Measurements from ENCODE around the gene CLNK. TPM values are rescaled to one million over a fixed set of nuclear protein-coding genes. Genes with fewer than 3 reads are reported as not detected.
A peak's percentile ranks its signal among the peaks of the same experiment; 100 is the strongest.

The CLNK gene
- total RNA-seq, 1 donor from 2014 or later: not detected

- peak; percentile 6 to 33 for DNase-seq (ENCODE audit: low read depth in 2 of 2)
These were observed 226.4 kb downstream of the CLNK start for GRCh38 chr4:10458177-10458576.

DNA sequence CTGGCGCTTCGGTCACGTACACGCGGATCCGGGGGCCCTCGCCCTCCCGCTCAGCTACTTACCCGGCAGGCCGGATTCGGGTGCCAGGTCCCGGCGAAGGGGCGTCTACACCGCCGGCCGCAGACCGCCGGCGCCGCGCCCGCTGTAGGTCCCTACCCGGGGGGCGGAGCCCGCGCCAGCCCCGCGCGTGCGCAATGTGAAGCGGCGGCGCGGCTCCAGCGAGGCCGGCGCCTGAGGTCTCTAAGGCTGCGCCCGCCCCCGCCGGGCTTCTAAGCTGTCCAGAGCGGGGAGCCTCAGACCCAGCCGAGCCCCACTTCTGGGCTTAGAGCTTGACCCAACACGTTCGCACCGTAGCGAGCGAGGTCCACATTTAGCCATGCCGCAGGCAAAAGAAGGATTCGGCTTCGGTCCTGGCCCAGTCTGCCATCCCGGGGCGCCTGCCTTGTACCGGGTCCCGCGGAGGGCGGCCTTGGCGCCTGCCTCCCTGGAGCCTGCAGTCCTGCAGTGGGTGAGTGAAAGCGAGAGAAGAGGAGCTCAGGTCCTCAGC, 227.2 kb downstream of the CLNK start, which contains the start of gene ZNF518B:
Gene ZNF518B (minus strand): TSS at position 172 of the 547 bp plus-strand sequence. CDS start 11,098 bp downstream, outside the sequence.
- peak; percentile 68 to 79 for DNase-seq (ENCODE audit: low read depth in 2 of 2)

GRCh38 chr4:10456595-10457254, 227.8 kb downstream of the CLNK start:
- peak; percentile 62 to 65 for DNase-seq (ENCODE audit: low read depth in 2 of 2)

DNA sequence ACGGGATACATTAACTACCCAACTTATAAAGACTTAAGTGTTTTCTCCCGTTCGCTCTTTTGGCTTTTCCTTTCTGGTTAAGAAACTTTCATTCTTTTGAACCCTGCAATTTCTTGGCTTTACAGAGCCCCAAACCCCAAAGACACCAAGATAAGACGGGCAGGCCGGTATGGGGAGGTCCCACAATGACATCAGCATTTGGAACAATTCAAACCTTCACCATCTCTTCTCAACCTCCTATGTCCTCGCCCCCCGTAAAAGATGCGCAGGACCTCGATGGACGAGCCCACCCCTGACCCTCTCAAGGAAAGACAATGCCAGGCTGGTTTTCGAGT, 228.3 kb downstream of the CLNK start:
- no peak for DNase-seq (ENCODE audit: low read depth in 2 of 2)

DNA sequence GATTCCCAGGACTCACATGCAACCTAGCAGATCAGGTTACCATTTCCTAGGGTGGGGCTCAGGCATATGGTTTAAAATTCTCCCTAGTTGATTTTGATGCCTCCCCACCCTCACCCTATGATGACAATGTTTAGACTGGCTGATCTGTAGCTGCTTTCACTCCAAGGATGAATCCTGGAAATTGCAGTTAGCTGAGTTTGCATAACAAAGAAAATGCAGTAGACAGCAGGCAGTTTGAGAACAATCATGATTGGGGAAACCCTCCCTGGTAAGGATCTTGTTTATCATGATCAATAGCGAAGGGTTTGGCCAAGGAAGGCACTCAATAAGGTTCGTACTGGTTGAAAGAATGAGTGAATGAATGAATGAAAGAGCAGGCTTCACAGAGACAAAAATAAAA, 229.4 kb downstream of the CLNK start:
- DNase-seq (ENCODE audit: low read depth in 2 of 2): no peak

DNA sequence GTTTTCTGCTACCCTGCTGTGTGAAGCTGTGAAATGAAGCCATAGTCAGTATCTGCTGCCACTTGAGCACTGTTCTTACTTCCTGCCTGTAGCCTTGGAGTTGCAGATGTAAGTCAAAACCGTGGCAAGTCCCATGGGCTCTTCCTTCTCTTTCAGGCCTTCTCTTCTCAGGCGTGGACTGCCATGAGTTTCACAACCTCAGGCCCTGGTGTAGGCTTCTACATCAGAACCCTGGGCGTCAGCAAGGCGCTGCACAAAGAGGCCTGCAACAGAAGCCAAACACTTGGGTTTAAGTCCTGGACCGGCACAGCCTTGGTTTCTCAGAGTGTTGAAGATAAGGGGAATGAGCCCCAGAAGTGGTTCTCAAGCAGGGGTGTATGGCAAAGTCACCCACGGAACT, 229.8 kb downstream of the CLNK start:
- DNase-seq (ENCODE audit: low read depth in 2 of 2): no peak

GRCh38 chr4:10454121-10454520, 230.4 kb downstream of the CLNK start:
- DNase-seq (ENCODE audit: low read depth in 2 of 2): no peak

DNA sequence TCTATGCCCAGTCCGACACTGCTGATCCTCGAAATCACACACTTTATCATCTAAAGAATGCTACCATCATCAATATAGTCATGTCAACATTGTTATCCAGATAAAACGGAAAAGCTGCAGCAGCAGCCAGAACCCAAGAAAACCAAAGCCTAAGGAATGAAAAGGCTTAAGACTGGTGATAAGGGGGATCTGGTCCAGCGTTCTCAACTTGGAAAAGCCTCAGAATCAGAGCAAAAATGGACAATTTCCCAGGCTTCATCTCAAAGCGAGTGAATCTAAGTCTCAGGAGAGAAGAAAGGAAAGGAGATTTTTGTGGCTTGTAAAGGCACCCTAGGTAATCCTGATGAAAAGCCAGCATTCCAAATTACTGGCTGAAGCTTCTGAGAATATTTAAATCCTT, 235.6 kb downstream of the CLNK start:
- DNase-seq (ENCODE audit: low read depth in 2 of 2): no peak

- peak in 1 of 2 donors; percentile 41 for DNase-seq (ENCODE audit: low read depth in 2 of 2)
These were observed 241.6 kb downstream of the CLNK start for GRCh38 chr4:10442976-10443375.

DNA sequence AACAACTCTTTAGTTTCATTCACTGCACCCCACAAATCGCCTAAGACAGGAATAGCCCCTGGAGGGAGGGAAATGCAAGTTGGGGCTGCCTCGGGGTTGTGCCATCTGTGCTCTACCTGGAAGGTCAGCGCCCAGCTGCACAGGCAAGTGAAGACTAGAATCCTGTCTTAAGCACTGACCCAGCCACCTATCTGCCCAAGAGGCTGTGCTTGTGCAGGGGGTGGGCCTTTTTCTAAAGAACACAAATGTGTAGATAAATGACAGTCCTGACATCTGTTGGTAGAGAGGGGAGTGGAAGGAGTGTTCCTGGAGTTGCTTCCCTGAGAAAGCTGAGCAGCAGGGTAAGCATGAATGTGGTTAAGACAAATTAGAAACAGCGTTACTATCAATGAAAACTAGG, 243.1 kb downstream of the CLNK start:
- no peak for DNase-seq (ENCODE audit: low read depth in 2 of 2)

DNA sequence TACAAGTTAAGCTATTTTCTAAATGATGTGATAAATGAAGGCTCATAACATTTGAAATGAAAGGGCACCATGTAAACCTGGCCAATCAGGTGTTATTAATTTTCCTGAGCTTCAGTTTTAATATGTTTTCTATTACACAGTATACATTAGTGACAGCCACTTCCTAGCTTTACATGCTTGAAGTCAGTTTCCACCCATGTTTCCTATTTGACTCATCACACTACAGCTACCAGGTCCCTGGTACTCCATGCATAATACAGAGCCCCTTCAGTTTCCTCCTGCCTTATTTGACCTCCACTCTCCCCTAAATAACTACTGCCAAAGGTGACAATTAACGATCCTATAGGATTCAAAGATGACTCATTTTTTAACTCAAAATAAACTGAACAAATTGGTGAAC, 245.6 kb downstream of the CLNK start:
- peak in 1 of 2 donors; percentile 8 for DNase-seq (ENCODE audit: low read depth in 2 of 2)

DNA sequence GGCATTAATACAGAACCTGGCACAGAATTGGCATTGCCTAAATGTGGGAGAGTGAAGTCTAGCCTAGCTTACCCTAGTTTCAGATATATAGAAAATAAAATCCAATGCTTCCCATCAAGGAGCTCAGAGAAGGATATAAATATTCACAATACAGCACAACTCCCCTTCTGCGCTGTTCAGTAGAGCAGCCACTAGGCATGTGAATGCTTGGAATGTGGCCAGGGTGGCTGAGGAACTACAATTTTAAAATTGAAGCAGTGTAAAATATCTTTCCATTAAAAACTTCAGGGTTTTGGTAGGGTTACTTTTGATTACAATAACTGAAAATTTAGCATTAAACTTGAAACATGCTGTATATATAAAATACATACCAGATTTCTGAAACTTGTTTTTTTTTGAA, 246.8 kb downstream of the CLNK start:
- DNase-seq (ENCODE audit: low read depth in 2 of 2): no peak

Other genes starting within 250 kb of the CLNK start
- gene ZNF518B, start 227.3 kb downstream of the CLNK start, total RNA-seq: 18.1 and 19.2 TPM in 2 replicates

Data from lung microvascular endothelial cell (primary cell).